Measurements from ENCODE around the gene PDE11A. TPM values are rescaled to one million over a fixed set of nuclear protein-coding genes. Genes with fewer than 3 reads are reported as not detected.

The PDE11A gene
- total RNA-seq, 2 experiments from 2014 or later: not detected

DNA sequence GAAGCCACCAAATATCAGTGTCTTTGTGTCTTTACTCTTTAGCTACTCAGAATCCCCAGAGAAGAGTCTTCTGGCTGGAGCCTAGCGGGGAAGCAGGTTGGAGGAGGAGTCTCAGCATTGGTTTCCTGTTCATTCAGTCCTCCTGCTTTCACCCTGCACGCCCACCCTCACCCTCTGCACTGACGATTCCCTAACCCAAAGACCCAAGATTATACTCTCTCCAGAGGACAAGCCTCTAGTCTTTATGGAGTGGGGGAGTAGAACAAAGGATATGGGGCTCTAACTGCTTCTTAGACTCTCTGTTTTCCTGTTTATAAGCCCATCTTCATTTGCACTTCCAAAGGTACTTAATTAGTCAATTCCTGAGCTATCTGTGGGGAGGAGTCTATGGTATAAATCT lies 341.2 kb downstream of the PDE11A start:
- Mint-ChIP-seq H3K36me3 (ENCODE audit: low read depth) (no peaks in the 10 kb centered on the region), H3K27ac (no peak overlapping the region), H3K9me3 (no peaks in the 10 kb centered on the region), H3K4me3 (no peak overlapping the region), H3K4me1 (ENCODE audit: low read depth) (no peaks in the 10 kb centered on the region), H3K27me3 (peaks cover 54% of the 10 kb centered on the region)
- Histone ChIP-seq H3K4me3 (ENCODE audit: low read length) (no peak overlapping the region), H3K27me3 (ENCODE audit: control insufficient read depth in 1 of 2, insufficient read depth in 2 of 2, low read length in 2 of 2) (peaks cover 4 to 6% of the 10 kb centered on the region in 2 experiments), H3K4me1 (ENCODE audit: insufficient read depth, low read length) (no peaks in the 10 kb centered on the region), H3K36me3 (ENCODE audit: insufficient read depth, low read length) (no peaks in the 10 kb centered on the region), H3K9me3 (ENCODE audit: control insufficient read depth in 1 of 2, insufficient read depth in 1 of 2, low read length in 2 of 2) (no peaks in the 10 kb centered on the region), H3K27ac (ENCODE audit: low read depth in 1 of 2, low read length in 2 of 2) (no peak overlapping the region)
- ChIA-PET CTCF (no interaction called here), POLR2A (no interaction called here)
- DNase-seq (no peak), ATAC-seq (ENCODE audit: poor library complexity) (no peak)
- TF ChIP-seq, protein P1, sequence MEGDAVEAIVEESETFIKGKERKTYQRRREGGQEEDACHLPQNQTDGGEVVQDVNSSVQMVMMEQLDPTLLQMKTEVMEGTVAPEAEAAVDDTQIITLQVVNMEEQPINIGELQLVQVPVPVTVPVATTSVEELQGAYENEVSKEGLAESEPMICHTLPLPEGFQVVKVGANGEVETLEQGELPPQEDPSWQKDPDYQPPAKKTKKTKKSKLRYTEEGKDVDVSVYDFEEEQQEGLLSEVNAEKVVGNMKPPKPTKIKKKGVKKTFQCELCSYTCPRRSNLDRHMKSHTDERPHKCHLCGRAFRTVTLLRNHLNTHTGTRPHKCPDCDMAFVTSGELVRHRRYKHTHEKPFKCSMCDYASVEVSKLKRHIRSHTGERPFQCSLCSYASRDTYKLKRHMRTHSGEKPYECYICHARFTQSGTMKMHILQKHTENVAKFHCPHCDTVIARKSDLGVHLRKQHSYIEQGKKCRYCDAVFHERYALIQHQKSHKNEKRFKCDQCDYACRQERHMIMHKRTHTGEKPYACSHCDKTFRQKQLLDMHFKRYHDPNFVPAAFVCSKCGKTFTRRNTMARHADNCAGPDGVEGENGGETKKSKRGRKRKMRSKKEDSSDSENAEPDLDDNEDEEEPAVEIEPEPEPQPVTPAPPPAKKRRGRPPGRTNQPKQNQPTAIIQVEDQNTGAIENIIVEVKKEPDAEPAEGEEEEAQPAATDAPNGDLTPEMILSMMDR (IDR thresholded peaks at IDR 0.05): no peak
- intact Hi-C loops (cut with DNase I, micrococcal nuclease): no loop called here

DNA sequence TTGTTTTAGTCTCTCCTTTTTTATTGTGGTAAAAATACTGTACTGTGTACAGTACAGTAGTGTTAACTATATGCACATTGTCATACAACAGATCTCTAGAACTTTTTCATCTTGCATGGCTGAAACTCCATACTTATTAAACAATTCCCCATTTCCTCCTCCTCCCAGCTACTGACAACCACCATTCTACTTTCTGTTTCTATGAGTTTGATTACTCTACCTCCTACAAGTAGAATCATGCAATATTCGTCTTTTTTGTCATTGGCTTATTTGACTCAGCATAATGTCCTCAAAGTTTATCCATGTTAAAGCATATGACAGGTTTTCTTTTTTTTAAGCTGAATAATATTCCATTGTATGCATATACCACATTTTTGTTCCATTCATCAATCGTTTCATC lies 341.8 kb downstream of the PDE11A start:
- no peak for ATAC-seq (ENCODE audit: poor library complexity)
- TF ChIP-seq, protein P1 (IDR thresholded peaks at IDR 0.05): no peak
- Mint-ChIP-seq H3K27ac (no peak overlapping the region), H3K36me3 (ENCODE audit: low read depth) (no peaks in the 10 kb centered on the region), H3K9me3 (no peaks in the 10 kb centered on the region), H3K4me3 (no peak overlapping the region), H3K4me1 (ENCODE audit: low read depth) (no peaks in the 10 kb centered on the region), H3K27me3 (peaks cover 58% of the 10 kb centered on the region)
- Histone ChIP-seq H3K9me3 (ENCODE audit: control insufficient read depth in 1 of 2, insufficient read depth in 1 of 2, low read length in 2 of 2) (no peaks in the 10 kb centered on the region), H3K27ac (ENCODE audit: low read depth in 1 of 2, low read length in 2 of 2) (no peak overlapping the region), H3K36me3 (ENCODE audit: insufficient read depth, low read length) (no peaks in the 10 kb centered on the region), H3K4me3 (ENCODE audit: low read length) (no peak overlapping the region), H3K4me1 (ENCODE audit: insufficient read depth, low read length) (no peaks in the 10 kb centered on the region), H3K27me3 (ENCODE audit: control insufficient read depth in 1 of 2, insufficient read depth in 2 of 2, low read length in 2 of 2) (peaks cover 6 to 7% of the 10 kb centered on the region in 2 experiments)
- POLR2A ChIA-PET: no interaction called here
- intact Hi-C loops (cut with DNase I, micrococcal nuclease): no loop called here
- DNase-seq: no peak
- CTCF ChIA-PET: no interaction called here

DNA sequence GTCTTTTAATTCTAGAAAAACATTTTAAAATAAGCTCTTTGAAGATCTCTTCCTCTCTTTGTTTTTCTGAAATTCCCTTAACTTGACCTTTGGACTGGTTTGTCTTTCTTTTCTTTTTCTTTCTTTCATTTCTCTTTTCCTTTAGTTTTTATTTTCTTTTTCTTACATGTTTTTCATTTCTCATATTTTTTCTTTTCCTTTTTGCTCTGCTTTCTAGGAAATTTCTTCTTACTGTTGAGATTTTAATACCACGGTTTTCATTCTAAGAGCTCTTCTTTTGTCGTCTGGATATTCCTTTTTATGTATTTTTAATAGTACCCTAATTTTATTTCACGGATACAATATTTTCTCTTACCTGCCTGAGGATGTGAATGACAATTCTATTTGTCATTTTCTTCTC lies 342.2 kb downstream of the PDE11A start:
- no peaks in the 10 kb centered on the region for H3K9me3 Mint-ChIP-seq
- intact Hi-C loops (cut with DNase I, micrococcal nuclease): no loop called here
- DNase-seq (no peak), ATAC-seq (ENCODE audit: poor library complexity) (no peak)
- H3K27ac Mint-ChIP-seq: no peak overlapping the region
- ChIA-PET CTCF (no interaction called here), POLR2A (no interaction called here)
- no peak overlapping the region for H3K4me3 ChIP-seq (ENCODE audit: low read length)
- peaks cover 58% of the 10 kb centered on the region for H3K27me3 Mint-ChIP-seq
- H3K9me3 ChIP-seq (ENCODE audit: control insufficient read depth in 1 of 2, insufficient read depth in 1 of 2, low read length in 2 of 2): no peaks in the 10 kb centered on the region
- H3K4me3 Mint-ChIP-seq: no peak overlapping the region
- TF ChIP-seq, protein P1 (IDR thresholded peaks at IDR 0.05): no peak
- no peaks in the 10 kb centered on the region for H3K4me1 ChIP-seq (ENCODE audit: insufficient read depth, low read length)
- H3K36me3 Mint-ChIP-seq (ENCODE audit: low read depth): no peaks in the 10 kb centered on the region
- peaks cover 6 to 7% of the 10 kb centered on the region in 2 experiments for H3K27me3 ChIP-seq (ENCODE audit: control insufficient read depth in 1 of 2, insufficient read depth in 2 of 2, low read length in 2 of 2)
- H3K4me1 Mint-ChIP-seq (ENCODE audit: low read depth): no peaks in the 10 kb centered on the region
- H3K27ac ChIP-seq (ENCODE audit: low read depth in 1 of 2, low read length in 2 of 2): no peak overlapping the region
- H3K36me3 ChIP-seq (ENCODE audit: insufficient read depth, low read length): no peaks in the 10 kb centered on the region
